Measurements from ENCODE around the gene STK11IP. TPM values are rescaled to one million over a fixed set of nuclear protein-coding genes. Genes with fewer than 3 reads are reported as not detected.

STK11IP gene
- total RNA-seq, 2 donors from 2014 or later, result 12.4 to 14.1 TPM

GRCh38 chr2:219628986-219629901 is 31.6 kb downstream of the STK11IP start:
- ATAC-seq (peak in 1 of 2 donors; percentile 1), DNase-seq (peak; percentile 25)
- intact Hi-C loops (cut with DNase I), result no loop called here

DNA sequence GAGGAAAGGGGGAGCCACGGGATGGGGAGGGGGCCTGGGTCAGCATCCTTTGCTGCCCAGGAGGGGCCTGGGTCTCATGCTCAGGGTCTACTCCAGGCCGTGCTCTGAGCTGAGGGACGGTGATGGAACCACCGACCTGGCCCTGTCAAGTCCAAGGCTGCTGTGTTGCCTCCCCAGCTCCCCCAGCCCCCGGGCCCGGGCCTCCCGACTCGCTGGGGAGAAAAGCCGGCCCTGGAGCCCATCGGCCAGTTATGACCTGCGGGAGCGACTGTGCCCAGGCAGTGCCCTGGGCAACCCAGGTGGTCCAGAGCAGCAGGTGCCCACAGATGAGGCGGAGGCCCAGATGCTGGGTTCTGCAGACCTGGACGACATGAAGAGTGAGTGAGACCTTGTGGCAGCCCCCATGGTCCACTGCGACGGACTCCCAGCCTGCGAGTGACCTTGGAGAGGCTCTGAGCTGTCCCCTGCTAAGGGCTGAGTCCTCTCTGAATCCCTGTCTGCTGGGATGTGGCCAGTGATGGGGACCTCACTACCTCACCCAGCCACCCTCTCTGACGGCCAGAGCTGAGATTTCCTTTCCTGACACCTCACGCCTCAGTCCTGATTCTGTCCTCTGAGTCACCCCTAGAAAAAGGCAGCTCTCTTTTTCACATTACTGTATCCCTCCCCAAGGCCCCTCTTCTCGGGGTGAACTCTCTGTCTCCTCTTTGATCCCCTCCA is 32.5 kb downstream of the STK11IP start:
- ATAC-seq, result peak; percentile 65 to 67
- intact Hi-C loops (cut with DNase I), result no loop called here
- DNase-seq, result peak; percentile 66

DNA sequence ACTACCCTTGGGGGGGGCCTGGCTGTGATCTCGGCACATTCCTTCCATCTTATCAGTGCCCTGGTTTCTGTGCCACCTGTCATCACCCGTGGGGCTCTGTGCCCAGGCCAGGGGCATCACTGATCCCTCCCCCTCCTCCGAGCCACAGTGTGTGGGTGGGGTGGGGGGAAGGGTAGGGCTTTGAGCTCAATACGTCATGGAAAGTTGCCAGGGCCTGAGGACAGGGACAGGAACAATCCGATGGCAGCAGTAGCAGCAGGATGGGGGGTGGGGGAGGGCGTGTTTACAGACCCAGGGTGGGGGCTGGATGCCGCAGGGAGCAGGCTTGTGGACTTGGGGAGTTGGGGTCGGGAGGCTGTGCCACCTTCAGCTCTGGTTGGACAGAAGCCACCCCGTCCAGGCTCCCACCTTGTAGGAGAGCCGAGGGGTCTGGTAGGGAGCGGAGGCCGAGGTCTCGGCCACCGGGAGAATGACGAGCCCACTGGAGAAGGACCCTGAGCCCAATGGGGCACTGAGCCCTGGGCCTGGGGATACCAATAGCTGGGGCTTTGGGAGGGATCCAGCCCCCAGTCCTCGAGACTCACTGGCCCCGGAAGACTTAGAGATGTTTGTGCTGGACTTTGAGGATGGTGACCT is 33.2 kb downstream of the STK11IP start:
- intact Hi-C loops (cut with DNase I), result no loop called here

GRCh38 chr2:219631406-219631891 is 33.8 kb downstream of the STK11IP start:
- intact Hi-C loops (cut with DNase I), result no loop called here
- no peak for ATAC-seq

More for the DNA sequence above, 33.2 kb downstream of the STK11IP start:
- DNase-seq (peak; percentile 83), ATAC-seq (peak; percentile 67 to 75)

GRCh38 chr2:219631904-219632759 is 34.5 kb downstream of the STK11IP start:
- intact Hi-C loops (cut with DNase I), result no loop called here
- peak; percentile 29 for DNase-seq

More at GRCh38 chr2:219631406-219631891, 33.8 kb downstream of the STK11IP start:
- DNase-seq, result peak; percentile 25

GRCh38 chr2:219632760-219633105 is 35.1 kb downstream of the STK11IP start:
- DNase-seq, result no peak
- ATAC-seq, result no peak
- intact Hi-C loops (cut with DNase I), result no loop called here

More at GRCh38 chr2:219631904-219632759, 34.5 kb downstream of the STK11IP start:
- ATAC-seq, result no peak

GRCh38 chr2:219633276-219634065 is 35.8 kb downstream of the STK11IP start:
- no peak for DNase-seq
- no peak for ATAC-seq
- intact Hi-C loops (cut with DNase I), result no loop called here

GRCh38 chr2:219634171-219634940 is 36.7 kb downstream of the STK11IP start:
- ATAC-seq (no peak), DNase-seq (no peak)
- intact Hi-C loops (cut with DNase I), result no loop called here

DNA sequence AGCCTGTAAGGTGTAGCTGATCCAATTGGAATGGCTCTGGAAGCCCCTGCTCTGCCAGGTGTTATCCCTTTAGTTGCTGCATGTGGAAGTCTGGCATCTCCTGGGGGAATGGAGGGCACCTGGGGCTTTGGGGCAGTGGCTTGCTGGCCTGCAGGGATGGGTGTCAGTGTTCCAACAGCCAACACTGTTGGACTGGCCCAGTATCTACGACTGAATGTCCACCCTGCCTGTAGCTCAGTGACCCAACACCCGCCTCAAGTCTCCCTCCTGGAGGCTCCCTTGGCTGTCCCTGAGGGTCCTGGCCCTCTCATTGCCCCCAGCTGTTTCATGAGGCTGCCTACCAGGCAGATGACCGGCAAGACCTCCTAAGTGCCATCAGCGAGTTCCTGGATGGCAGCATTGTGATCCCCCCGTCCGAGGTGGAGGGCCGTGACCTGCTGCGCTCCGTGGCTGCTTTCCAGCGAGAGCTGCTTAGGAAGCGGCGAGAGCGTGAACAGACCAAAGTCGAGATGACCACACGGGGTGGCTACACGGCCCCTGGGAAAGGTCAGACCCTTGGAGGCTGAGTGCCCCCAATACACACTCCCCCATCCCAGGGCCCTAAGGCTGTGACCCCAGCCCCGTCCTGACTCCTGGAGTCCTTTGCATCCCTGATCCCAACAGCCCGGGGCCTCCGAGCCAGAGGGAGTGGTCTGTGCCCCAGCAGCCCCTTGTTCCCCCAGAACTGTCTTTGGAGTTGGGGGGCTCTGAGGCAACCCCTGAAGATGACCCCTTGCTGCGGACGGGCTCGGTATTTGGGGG is 37.5 kb downstream of the STK11IP start:
- DNase-seq (peak; percentile 21), ATAC-seq (no peak)
- intact Hi-C loops (cut with DNase I), result no loop called here

DNA sequence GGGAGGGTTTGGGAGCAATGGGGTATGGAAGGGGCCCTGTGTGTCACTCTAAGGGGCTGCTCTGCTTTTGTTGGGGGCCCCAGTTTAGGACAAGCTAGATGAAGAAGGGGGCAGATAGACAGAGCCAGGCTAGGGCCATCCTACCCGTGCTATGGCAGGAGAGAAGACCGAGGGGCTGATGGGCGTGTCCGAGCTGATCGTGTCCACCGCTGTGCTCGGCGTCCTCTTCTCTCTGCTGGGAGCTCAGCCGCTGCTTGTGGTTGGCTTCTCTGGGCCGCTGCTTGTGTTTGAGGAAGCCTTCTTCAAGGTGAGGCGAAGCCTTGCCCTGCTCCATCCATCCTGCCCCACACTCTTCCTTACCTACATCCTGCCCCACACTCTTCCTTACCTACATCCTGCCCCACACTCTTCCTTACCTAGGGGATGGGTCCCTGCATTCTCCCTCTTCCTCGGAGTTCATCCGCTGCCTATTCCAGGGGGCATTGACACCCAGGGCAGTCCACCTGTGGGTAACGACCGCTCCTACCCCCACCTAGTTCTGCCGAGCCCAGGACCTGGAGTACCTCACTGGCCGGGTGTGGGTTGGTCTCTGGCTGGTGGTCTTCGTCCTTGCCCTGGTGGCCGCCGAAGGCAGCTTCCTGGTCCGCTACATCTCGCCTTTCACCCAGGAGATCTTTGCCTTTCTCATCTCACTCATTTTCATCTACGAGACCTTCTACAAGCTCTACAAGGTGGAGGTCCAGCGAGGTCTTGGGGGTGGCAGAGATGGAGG is 38.7 kb downstream of the STK11IP start:
- intact Hi-C loops (cut with DNase I), result no loop called here
- peak; percentile 20 for DNase-seq
- no peak for ATAC-seq

GRCh38 chr2:219636941-219637841 is 39.5 kb downstream of the STK11IP start:
- no peak for DNase-seq
- intact Hi-C loops (cut with DNase I), result no loop called here
- ATAC-seq, result no peak

GRCh38 chr2:219637842-219638185 is 40.2 kb downstream of the STK11IP start:
- intact Hi-C loops (cut with DNase I), result no loop called here
- DNase-seq, result no peak
- no peak for ATAC-seq

- ATAC-seq, result peak; percentile 0 to 9
- intact Hi-C loops (cut with DNase I), result no loop called here
- DNase-seq, result peak; percentile 30
Measured at GRCh38 chr2:219638217-219638947, 40.7 kb downstream of the STK11IP start.
